HK-2 (cell line): ENCODE measurements around the gene CCDC27.
A peak's percentile ranks its signal among the peaks of the same experiment; 100 is the strongest.

Source experiments
- DNase-seq: peaks from one replicate; pipeline ENCODE4 v3.0.0-alpha.2; 2018; ENCODE audit not compliant: unreplicated experiment

The CCDC27 gene

DNA sequence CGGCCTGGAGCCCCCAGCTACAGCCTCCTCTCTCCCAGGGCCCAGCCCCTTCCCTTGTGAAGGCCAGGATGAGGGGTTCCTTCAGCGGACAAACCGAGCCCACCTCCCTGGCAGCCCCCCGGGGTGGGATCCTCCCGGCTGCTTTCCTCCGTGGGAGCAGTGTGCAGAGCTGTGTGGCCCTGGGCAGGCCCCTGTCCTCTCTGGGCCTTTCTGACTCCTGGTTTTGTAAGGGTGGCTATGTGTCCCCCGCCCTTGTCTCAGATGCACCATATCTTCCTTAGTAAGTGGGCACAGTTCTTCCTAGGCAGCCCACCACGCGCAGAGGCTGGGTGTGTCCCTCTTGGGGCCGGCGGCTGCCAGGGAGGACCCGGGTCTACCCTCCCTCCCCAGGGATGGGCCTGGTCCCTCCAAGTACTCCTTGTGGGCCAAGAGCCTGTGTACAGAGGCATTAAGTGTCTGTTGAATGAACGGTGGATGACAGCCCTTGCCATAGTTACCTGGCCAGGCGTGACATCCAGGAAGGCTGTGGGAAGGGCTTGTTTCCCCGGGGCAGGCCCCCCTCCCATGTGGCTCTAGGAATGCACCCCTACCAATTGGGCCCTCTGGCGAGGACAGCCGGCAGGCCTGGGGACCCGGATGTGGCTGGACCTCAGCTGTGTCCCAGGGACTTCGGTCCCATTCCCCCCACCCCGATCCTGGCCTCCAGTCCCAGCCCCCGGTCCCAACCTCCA, 24.1 kb downstream of the CCDC27 start:
- peak; percentile 32 for DNase-seq

DNA sequence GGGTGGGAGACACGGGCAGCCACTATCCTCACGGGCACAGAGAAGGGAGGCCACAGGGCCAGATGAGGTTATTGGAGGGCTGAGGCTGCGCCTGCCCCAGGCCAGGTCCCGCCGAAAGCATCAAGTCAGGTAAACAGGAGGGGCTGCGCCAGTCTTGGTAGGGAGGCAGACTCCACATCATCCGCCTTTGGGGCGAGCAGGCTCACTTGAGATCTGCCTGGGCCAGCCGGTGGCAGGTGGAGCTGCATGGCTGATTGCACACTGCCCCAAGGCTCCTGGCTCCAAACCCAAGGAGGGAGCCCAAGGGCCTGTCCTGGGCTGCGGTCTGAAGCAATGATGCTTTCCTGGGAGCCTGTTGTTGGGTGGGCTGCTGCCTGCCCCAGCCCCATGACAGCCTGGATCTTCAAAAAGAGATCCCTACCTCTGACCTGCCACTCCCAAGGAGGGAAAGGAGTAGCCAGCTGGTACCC, 24.9 kb downstream of the CCDC27 start:
- DNase-seq, result no peak

DNA sequence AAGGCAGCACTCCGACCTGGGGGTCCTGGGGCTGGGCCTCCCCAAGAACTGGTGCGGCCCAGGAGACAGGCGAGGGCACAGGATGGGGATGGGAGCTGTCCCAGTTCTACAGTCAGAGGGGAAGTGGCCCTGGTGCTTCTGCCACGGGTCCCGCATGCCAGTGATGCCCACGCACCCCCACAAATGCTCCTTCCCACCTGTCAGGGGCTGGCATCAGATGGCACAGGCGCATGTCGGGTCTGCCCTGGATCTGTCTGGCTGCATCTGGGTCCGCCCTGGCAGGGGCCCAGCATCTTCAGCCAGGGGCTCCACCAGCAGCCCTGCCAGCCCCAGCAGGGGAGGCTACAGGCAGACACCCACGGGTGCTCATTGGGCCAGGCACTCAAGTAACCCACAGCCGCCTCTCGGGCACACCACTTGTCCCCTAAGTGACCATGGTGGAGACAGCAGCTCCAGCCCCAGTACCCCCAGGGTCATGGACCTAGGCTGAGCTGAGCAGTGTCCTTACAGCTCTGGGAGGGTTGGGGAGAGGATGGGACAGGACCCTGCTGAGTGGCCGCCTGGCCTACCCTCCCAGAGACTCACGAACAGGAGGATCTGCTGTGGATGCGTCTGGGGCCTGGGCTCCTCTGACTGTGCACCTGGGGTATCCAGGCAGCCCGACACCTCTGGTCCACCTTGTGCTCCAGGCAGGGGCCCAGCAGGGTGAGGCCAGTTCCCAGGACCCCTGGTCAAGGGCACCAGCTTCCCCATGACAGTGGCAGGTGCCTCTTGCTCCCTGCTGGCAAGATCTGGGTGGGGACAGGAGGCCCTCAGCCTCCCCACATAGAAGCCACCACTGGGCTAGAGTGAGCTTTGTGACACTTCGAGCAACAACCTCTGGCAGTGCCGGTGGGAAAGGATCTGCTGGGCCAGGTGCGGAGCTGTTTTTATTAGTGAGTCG, 25.7 kb downstream of the CCDC27 start:
- DNase-seq, result no peak

DNA sequence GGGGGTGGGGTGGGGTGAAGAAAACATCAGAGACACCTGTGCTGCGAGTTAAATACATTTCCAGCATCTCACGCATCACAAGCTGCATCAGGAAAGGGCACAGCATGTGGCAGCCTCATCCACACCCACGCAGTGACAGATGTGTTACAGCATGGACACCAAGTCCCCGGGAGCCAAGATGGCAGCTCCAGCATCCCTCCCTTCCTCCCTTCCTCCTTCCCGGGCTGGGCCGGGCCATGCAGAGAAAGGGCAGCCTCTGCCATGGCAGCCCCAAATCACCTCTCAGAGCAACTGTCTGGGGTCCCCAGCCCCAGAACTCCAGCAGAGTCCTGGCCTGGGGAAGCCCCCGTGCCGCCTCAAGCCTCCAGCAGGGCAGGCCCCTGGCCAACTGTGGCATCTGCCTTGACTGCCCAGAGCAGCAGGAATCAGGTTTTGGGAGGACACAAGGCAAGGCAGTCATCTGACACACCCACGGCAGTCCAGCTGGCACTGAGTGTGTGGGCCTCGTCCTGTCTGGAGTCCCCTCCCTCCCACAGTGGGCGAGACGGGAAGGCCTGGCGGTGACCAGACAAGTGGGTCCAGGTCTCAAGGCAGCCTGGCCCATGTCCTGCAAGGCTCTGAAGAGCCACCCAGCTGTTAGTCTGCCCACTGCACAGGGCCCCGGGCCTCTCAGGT, 26.5 kb downstream of the CCDC27 start:
- no peak for DNase-seq

DNA sequence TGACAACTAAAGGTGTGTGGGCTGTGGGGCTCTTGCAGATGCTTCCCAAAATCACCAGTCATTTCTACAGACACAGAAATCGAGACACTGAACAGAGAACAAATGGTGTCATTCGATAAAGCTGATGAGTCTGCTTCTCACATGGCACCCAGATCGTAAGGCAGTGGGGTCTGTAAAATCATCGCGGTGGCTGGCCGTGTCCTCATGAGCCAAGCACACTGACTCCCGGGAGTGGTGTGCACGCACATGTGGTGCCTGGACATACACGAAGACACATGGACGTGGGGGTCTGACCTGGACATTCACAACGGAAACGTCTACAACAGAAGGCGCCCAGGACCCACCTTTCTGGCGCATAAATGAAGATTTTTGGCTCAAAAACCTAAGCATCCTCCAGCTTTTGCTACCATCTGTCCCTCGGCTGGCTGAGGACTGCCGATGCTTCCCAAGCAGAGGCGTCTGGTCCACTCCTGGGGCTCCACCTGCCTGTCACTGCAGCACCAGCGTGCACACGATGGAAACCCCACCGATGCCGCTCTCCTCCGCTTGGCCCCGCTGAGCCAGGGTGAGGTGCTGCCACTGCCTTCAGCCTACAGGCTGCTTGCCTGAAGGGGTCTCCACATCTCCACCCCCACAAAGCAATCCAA, 27.1 kb downstream of the CCDC27 start:
- DNase-seq, result no peak

DNA sequence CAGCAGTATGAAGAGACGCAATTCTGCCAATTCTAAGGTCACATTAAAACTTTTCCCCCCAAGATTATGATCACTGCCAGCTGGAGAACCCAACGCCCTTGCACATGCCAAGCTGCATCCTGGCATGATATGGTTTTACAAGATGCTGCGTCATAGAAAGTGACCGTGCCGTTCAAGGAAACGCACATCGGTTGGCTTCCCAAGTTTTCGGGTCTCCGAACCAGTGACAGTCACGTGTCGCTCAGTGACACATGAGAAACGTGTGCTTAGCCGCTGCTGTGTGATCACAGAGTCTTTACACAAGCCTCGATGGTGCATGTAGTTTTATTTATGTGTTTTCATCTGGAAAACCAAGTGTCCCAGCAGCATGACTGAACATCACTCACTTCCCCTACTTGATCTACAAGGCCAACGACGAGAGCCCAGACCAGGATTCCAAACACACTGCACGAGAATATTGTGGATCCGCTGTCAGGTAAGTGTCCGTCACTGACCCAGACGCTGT, 27.7 kb downstream of the CCDC27 start:
- DNase-seq, result no peak

DNA sequence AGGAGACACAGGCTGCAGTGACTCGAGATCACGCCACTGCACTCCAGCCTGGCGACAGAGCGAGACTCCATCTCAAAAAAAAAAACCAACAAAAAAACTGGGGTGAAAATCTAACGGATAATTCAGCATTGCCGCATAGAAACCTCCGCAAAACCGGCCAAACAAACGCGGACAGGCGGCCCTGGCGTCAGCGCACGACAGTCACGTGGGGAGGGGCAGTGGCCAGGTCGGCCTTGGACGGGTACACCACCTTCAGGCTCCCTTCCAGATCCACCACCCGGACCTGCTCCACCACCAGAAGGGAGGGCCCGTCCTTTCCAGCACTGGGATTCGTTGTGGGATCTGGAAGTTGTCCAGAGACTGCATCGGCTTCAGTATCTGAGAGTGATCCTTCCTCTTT, 28.7 kb downstream of the CCDC27 start:
- no peak for DNase-seq

DNA sequence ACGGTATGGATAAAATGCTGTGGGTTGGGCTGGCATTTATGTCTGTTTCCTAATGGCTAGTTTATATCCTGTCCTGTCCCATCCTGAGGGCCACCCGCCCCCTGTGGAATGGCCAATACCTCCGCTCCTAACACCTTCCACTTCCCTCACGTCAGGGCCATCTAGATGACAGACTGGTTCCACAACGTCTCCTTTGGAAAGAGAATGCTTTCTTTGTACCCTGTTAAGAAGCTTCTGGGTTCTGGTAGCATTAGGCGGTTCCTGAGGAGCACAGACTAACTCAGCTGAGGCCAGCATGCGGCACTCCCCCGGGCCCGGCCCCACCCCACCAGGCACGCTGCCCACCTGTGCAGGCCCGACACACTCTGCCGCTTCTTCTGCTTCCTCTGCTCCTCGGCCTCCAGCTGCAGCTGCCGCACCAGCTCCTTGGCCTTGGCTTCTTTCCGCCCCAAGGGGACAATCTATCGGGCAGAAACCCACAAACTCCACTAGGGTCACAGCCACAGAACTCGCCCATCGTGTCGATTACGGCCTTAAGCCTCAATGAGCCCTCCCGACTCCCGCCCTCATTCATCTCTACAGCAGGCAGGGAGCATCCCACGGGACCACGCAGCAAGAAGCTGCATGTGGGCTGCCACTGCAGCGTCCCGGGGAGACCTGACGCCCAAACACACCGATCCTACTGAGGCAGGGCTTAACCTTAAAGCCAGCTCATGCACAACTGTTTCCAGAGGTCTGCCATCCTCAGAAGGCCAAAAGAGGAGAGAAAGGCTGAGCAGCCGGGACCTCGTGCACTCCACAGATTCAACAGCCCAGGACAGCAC, 31.6 kb downstream of the CCDC27 start:
- no peak for DNase-seq

DNA sequence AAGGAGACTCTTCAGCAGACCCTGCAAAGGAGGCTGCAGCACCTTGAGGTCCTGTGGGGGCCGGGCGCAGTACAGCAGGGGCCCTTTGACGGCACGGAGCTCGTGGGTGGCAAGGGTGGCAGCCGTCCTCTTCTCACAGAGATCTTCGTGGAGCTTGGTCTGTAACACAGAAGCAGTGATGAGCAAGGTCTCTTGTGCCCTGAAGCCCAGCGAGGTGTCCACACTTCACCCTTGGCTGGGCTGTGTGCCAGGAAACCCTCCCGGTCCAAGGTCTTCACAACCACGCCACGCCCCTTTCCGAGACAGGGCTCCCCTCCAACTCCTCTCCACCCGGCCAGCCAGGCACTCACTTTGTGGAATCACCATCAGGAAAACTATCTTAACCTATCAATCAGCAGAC, 32.8 kb downstream of the CCDC27 start:
- no peak for DNase-seq

DNA sequence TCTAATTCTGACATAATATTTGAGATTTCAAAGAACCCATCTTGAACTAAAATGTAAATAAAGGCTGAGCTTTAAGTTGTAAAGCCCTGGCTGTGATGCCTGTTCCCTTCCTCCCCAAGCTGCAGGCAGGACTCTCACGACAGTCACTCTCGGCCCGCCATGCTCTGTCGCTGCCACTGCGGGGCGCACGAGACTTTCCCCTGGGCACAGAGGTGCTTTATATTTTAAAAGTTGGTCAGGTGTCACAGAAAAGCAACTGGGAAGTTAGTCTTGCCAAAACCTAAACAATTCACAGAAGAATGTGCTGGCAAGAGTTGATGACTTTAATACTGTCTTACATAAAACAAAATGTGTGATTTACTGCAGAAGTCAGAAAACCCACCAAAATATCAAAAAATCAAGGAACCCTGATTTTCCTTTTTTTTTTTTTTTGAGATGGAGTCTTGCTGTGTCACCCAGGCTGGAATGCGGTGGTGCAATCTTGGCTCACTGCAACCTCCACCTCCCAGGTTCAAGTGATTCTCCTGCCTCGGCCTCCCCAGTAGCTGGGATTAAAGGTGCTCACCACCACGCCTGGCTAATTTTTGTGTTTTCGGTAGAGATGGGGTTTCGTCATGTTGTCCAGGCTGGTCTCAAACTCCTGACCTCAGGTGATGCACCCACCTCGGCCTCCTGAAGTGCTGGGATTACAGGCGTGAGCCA, 33.4 kb downstream of the CCDC27 start:
- no peak for DNase-seq

DNA sequence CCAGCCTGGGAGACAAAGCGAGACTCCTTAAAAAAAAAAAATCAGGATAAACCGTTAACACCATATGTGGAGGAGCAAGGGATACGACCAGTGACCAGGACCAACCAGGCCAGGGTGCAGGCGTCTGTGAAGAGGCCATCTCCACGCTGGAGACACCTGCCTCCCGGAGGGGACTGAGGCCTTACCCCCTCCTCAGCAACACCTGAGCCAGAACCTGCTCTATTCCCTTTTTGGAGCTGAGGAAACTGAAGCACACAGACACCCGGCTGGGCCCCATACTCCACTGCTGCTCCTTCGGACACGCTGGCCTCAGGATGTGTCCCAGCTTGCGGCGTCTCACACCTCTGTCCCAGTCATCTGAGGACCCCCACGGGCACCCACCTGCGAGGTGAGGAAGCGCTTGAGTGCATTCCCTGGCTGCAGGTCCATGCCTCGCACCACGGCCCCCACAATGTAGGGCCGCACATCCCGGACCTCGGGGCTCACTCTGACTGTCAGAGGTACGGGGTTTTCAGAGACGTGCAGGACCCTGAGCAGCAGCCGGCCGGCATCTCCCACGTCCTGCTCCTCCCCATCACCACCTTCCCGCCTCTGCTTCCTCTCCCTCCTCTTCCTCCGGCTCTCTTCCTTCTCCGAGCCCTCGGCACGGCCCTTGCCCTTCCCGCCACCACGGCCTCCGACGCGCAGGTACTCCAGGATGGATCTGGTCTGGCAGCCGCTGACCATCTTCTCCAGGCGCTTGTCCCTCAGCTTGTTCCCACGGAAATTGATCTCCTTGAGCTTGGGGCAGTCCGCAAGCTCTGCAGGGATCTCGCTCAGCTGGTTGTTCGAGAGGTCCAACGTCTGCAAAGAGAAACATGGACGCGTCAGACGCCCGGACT, 34.5 kb downstream of the CCDC27 start:
- DNase-seq, result no peak

DNA sequence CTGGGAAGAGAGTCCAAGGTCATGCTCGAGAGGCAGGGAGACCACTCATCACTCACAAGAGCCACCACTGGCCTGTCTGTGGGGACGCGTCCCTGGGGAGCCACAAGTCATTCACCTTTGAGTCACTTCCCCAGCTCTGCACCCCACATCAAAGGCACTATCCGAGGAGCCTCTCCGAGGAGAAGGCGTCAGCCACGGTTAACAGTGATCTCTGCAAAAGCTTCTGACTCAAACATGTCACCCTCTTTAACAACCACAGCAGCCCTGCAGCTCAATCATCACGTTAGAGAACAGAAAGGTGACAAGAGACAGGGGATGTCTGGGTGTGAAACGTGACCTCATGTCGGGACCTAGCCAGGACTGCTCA, 35.1 kb downstream of the CCDC27 start:
- no peak for DNase-seq

DNA sequence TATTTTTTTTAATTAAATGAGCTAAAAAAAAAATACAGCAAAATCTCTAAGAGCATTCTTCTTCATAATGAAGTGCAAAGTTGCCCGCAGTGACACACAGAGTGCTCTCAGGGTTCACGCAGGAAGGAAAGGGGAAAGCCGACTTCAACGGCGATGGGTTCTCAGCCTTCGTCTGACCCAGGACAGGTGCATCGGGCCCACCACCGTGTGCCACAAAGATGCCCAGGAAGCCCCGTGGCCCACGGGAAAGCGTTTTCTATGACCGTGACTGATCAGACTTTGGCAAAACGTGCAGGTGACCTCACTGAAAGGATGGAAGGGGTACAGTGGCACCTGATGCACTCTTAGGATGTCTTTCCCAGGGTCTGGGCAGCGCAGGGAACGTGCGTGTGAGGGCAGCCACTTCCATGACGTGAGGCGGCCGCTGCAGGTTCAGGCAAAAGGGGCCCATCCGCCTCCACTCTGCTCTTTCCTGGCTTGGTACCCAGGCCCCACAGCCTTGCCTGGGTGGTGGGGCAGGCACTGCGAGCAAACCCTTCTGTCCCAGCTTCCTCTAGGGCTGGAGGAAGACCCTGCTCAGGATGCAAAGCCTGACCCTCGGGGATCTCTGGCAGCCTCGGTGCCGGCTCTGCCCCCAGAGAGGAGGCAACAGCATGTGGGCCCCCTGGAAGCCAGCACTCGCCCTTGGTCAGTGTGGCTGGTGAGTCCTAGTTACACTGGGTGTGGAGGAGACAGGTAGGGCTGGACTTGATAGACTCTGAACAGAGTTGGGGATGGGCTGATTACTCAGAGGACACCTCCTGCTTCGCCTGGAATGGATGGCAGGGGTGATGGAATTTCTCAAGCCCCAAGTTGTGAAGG, 35.7 kb downstream of the CCDC27 start:
- DNase-seq, result no peak

DNA sequence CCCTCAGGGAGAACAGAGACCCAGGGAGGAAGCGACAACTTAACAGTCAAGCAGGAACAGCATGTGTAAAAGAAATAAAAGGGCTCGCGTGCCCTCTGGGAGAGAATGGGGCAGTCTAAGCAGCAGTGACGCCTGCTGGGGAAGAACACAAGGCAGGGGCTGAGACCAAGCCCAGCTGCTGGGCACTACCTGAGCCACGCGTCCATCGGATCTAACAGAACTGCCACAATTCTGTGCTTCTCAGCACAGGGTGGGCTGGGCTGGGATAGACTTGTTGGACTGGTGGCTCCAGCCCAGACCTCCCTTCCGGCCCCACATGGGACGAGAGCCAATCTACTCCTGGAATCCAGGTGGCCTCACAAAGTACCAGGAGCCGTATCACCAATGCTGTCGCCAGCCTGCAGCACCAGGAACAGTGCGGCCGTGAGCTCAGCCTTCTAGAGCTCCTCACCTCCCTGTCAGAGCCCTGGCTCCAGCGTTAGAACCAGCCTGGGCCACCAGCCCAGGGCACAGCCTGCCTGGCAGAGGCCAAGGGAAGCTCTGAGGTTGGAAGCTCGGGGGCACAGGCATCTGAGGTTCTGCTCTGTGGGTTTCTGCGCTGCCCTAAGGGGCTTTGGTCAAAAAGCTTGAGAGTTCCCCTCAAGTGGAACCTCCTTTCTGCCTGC, 36.6 kb downstream of the CCDC27 start:
- DNase-seq, result no peak

DNA sequence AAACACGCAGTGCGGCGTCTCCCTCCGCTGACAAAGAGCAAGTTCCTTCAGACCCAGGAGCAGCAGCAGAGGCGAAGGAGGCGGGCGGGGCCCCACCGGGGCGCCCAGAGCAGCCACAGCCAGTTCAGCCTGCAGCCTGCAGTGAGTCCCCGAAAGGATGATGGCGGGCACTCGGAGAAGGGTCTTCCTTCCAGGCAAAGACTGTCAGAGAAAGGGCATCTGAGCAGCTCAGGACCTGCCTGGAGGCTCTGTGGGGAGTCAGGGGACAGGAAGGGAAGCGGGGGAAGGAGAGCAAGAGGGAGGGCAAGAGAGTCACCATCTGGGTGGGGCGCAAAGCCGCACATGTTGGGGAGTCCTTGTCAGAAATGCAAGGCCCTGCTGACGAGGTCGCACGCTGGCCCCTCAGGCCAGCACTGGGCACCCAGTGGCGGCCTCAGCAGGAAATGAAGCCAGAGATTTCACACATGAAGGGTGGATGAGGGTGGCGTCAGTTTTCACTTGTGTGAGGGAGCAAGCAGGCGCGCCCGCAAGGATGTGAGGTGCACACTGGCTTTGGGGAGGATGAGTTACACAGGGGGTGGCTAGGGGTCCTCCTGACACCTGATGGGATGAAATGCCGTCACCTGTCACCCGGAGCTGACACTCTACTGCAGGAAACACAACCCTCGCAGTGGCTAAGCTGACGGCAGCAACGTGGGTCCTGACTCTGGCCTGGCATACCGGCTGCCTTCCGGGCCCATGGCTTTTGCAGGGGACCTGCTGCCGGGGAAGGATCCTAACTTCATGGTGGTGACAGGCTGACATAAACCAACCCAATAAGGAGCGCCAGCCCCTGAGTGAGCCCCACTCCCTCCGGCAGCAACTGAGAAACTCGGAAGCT, 37.4 kb downstream of the CCDC27 start:
- no peak for DNase-seq

DNA sequence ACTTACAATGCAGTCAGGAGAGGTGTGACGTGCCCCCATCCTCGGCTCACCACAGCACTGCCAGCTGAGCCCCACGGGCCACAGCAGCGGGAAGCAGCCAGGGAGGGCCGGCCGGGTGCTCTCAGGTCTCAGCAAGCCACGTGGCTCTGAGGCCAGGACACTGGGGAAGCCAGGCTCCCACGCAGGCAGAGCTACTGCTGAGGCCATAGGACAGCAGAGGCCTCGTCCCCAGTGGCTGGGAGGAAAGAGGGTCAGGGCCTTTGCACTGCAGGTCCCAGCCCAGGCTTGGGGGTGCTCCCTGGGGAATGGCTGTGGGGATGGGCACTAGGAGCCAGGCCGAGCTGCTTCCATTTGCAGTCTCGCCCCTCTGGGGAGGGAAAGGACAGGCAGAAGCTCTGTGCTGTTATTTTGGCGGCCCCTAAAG, 38.3 kb downstream of the CCDC27 start:
- no peak for DNase-seq

DNA sequence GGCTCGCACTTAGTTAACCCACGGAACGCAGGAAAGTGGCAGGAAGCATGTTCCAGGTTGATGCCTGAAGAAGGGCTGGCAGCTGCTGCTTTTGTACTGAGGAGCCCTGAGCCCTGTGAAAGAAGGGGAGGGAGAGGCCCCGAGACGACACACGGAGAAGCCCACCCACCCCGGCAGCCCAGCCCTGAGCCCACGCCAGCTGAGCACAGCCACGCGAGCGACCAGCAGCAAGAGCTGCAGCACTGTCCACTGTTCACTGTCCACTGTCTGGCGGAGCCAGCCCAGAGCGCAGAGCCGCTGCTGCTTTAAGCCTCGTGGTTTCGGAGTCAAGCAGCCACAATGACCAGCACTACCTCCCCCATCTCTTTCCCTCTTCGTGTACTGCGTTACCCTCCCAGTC, 38.7 kb downstream of the CCDC27 start:
- DNase-seq, result no peak
